Tibial artery (tissue), 4 donors: ENCODE measurements around the gene ASB7.

Source experiments
- DNase-seq, 2 donors: peaks; one replicate each; pipeline ENCODE4 v3.0.0-alpha.2; 2019
- H3K27ac ChIP-seq, 2 donors: fragments of 200-600 bp; sonication (generic) in 1 of 2; 1 replicate in 1 of 2; 2 replicates in 1 of 2; pipeline ENCODE4 v1.5.1; 2018 to 2019; ENCODE audit warnings: mild to moderate bottlenecking in 1 of 2
- H3K27me3 ChIP-seq, 2 donors: fragments of 200-600 bp; sonication (generic) in 1 of 2; one replicate each; pipeline versions ENCODE4 v1.5.1 to v1.6.0; 2016 to 2019
- H3K36me3 ChIP-seq, 3 donors: fragments of 200-600 bp; sonication (generic) in 2 of 3; one replicate each; pipeline ENCODE4 v1.5.1; 2016 to 2019; ENCODE audit warnings: mild to moderate bottlenecking in 2 of 3
- H3K4me1 ChIP-seq, 4 donors: fragments of 200-600 bp; sonication (generic) in 2 of 4; 1 replicate in 3 of 4; 2 replicates in 1 of 4; pipeline ENCODE4 v1.5.1; 2016 to 2019
- H3K4me3 ChIP-seq, 2 donors: fragments of 200-600 bp; sonication (generic) in 1 of 2; 1 replicate in 1 of 2; 2 replicates in 1 of 2; pipeline ENCODE4 v1.5.1; 2018 to 2019; ENCODE audit warnings: mild to moderate bottlenecking in 2 of 2
- H3K9me3 ChIP-seq, 3 donors: fragments of 200-600 bp; sonication (generic) in 1 of 3; one replicate each; pipeline ENCODE4 v1.5.1; 2016 to 2019
- CTCF ChIP-seq, 2 experiments: fragments of 200-600 bp in 1 of 2; fragments of 450-650 bp in 1 of 2; IDR thresholded peaks; one replicate each; pipeline ENCODE4 v1.5.1; 2017 to 2019; ENCODE audit warnings: antibody characterized with exemption in 2 of 2, mild to moderate bottlenecking in 1 of 2, moderate library complexity in 1 of 2
- intact Hi-C: fragments of 100-400 bp; cut with DNase I; formaldehyde crosslinking; loops from one replicate; pipeline ENCODE4 v1.15.0; 2023; ENCODE audit warnings: low total_unique reads

Gene ASB7

GRCh38 chr15:100686021-100686724 is 83.8 kb downstream of the ASB7 start:
- Histone ChIP-seq H3K27ac (peak overlapping the region in 1 of 2 donors; percentile 13), H3K4me1 (no peaks in the 10 kb centered on the region), H3K9me3 (no peaks in the 10 kb centered on the region), H3K36me3 (no peaks in the 10 kb centered on the region), H3K27me3 (no peaks in the 10 kb centered on the region), H3K4me3 (no peak overlapping the region)
- no peak for TF ChIP-seq CTCF (IDR thresholded peaks at IDR 0.05)
- intact Hi-C loops = no loop called here
- peak; percentile 56 to 74 for DNase-seq

- intact Hi-C loops = no loop called here
- H3K4me1 ChIP-seq = no peaks in the 10 kb centered on the region
Measured at GRCh38 chr15:100686725-100687473, 84.5 kb downstream of the ASB7 start.

GRCh38 chr15:100687582-100688141 is 85.3 kb downstream of the ASB7 start:
- Histone ChIP-seq H3K4me1 (no peaks in the 10 kb centered on the region), H3K9me3 (no peaks in the 10 kb centered on the region), H3K27me3 (no peaks in the 10 kb centered on the region), H3K27ac (no peak overlapping the region), H3K36me3 (no peaks in the 10 kb centered on the region), H3K4me3 (no peak overlapping the region)
- no peak for TF ChIP-seq CTCF (IDR thresholded peaks at IDR 0.05)
- peak in 1 of 2 donors; percentile 46 for DNase-seq
- intact Hi-C loops = no loop called here

More at GRCh38 chr15:100686725-100687473, 84.5 kb downstream of the ASB7 start:
- Histone ChIP-seq H3K36me3 (no peaks in the 10 kb centered on the region), H3K4me3 (no peak overlapping the region), H3K27me3 (no peaks in the 10 kb centered on the region), H3K27ac (peak overlapping the region in 1 of 2 donors; percentile 13), H3K9me3 (no peaks in the 10 kb centered on the region)
- no peak for TF ChIP-seq CTCF (IDR thresholded peaks at IDR 0.05)
- DNase-seq = no peak

- DNase-seq = peak in 1 of 2 donors; percentile 23
- no peaks in the 10 kb centered on the region for H3K9me3 ChIP-seq
- H3K27ac ChIP-seq = no peak overlapping the region
- H3K36me3 ChIP-seq = no peaks in the 10 kb centered on the region
- no peak for TF ChIP-seq CTCF (IDR thresholded peaks at IDR 0.05)
- no peaks in the 10 kb centered on the region for H3K4me1 ChIP-seq
- H3K4me3 ChIP-seq = no peak overlapping the region
- H3K27me3 ChIP-seq = no peaks in the 10 kb centered on the region
- intact Hi-C loops = no loop called here
Measured at GRCh38 chr15:100688549-100689120, 86.2 kb downstream of the ASB7 start.

GRCh38 chr15:100689131-100689899 is 86.9 kb downstream of the ASB7 start:
- intact Hi-C loops = no loop called here
- Histone ChIP-seq H3K4me1 (no peaks in the 10 kb centered on the region), H3K27me3 (no peaks in the 10 kb centered on the region), H3K27ac (no peak overlapping the region), H3K36me3 (no peaks in the 10 kb centered on the region), H3K4me3 (no peak overlapping the region), H3K9me3 (no peaks in the 10 kb centered on the region)
- DNase-seq = no peak
- TF ChIP-seq CTCF (IDR thresholded peaks at IDR 0.05) = no peak
